Measurements from ENCODE around the gene OMA1.

DNA sequence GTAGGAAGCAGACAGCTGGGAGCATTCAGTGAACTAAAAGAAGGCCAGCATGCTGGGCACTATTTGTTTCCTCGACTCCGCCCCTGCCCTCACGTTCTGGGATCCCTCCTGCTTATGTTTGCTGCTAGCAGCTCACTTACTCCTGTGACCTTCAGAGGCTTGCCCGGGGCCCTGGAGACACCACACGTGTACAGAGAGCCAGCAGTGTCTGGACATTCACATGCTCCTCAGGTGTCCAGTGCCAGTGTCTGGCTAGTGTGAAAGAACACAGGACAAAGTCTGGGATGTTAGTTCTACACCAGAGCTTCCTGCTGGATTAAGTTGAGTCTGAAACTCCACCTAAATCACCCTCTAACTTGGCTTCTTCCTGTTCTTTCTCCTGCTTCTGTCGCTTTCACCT is 108.1 kb downstream of the OMA1 start:
- TF ChIP-seq POLR2A (IDR thresholded peaks at IDR 0.05; ENCODE audit: low read depth, low read length) (no peak), POLR2AphosphoS5 (IDR thresholded peaks at IDR 0.05; ENCODE audit: low read depth, low read length) (no peak)
